ENCODE results near the gene SAXO1.
"Not testable (repeated sequence)": the region's sequence is repeated elsewhere in the genome, so short reads cannot be mapped to it uniquely, and the experiment has no call there.

The SAXO1 gene

GRCh38 chr9:18997151-18997550 lies 35.9 kb downstream of the SAXO1 start:
- TF ChIP-seq CTCF (IDR thresholded peaks at IDR 0.05; ENCODE audit: extremely low read depth, missing control alignments) = no peak
- DNase-seq (ENCODE audit: low spot score) = no peak

- TF ChIP-seq CTCF (IDR thresholded peaks at IDR 0.05; ENCODE audit: extremely low read depth, missing control alignments) = no peak
- DNase-seq (ENCODE audit: low spot score) = no peak
Observed at GRCh38 chr9:18996211-18996610, 36.8 kb downstream of the SAXO1 start.

- DNase-seq (ENCODE audit: low spot score) = no peak
- no peak for TF ChIP-seq CTCF (IDR thresholded peaks at IDR 0.05; ENCODE audit: extremely low read depth, missing control alignments)
Observed at GRCh38 chr9:18994263-18994916, 38.6 kb downstream of the SAXO1 start.

GRCh38 chr9:18991197-18991596 lies 41.8 kb downstream of the SAXO1 start:
- not testable (repeated sequence) for DNase-seq (ENCODE audit: low spot score)

- TF ChIP-seq CTCF (IDR thresholded peaks at IDR 0.05; ENCODE audit: extremely low read depth, missing control alignments) = no peak
- no peak for DNase-seq (ENCODE audit: low spot score)
Observed at GRCh38 chr9:18990494-18990893, 42.5 kb downstream of the SAXO1 start.

GRCh38 chr9:18989865-18990264 lies 43.1 kb downstream of the SAXO1 start:
- TF ChIP-seq CTCF (IDR thresholded peaks at IDR 0.05; ENCODE audit: extremely low read depth, missing control alignments) = no peak
- DNase-seq (ENCODE audit: low spot score) = no peak

- TF ChIP-seq CTCF (IDR thresholded peaks at IDR 0.05; ENCODE audit: extremely low read depth, missing control alignments) = no peak
- no peak for DNase-seq (ENCODE audit: low spot score)
Observed at GRCh38 chr9:18989097-18989496, 43.9 kb downstream of the SAXO1 start.

GRCh38 chr9:18988003-18988402 lies 45.0 kb downstream of the SAXO1 start:
- no peak for TF ChIP-seq CTCF (IDR thresholded peaks at IDR 0.05; ENCODE audit: extremely low read depth, missing control alignments)
- DNase-seq (ENCODE audit: low spot score) = no peak
